ENCODE measurements around the gene RGL2.

DNA sequence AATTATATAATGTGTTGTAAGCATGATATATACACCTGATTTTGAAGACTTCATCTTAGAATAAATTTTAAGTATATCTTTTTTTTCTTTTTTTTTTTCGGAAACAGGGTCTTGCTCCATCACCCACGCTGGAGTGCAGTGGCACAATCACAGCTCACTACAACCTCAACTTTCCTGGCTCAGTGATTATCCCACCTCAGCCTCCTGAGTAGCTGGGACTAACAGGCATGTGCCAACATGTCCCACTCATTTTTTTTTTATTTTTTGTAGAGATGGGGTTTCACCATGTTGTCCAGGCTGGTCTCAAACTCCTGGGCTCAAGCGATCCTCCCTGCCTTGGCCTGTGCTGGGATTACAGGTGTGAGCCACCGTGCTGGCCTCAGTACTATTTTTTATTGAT lies 44.2 kb downstream of the RGL2 start:
- TF ChIP-seq, protein P1, sequence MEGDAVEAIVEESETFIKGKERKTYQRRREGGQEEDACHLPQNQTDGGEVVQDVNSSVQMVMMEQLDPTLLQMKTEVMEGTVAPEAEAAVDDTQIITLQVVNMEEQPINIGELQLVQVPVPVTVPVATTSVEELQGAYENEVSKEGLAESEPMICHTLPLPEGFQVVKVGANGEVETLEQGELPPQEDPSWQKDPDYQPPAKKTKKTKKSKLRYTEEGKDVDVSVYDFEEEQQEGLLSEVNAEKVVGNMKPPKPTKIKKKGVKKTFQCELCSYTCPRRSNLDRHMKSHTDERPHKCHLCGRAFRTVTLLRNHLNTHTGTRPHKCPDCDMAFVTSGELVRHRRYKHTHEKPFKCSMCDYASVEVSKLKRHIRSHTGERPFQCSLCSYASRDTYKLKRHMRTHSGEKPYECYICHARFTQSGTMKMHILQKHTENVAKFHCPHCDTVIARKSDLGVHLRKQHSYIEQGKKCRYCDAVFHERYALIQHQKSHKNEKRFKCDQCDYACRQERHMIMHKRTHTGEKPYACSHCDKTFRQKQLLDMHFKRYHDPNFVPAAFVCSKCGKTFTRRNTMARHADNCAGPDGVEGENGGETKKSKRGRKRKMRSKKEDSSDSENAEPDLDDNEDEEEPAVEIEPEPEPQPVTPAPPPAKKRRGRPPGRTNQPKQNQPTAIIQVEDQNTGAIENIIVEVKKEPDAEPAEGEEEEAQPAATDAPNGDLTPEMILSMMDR (optimal IDR thresholded peaks at IDR 0.05 in 1 of 3, IDR thresholded peaks at IDR 0.05 in 1 of 3, conservative IDR thresholded peaks at IDR 0.05 in 1 of 3; ENCODE audit: extremely low read depth in 1 of 3, insufficient read depth in 2 of 3, low read length in 3 of 3): no peak
- no peak for TF ChIP-seq EZH2 (IDR thresholded peaks at IDR 0.05; ENCODE audit: low read length)
